Neural cell (in vitro differentiated cells): ENCODE measurements around the gene ERCC4.

Experiments used
- CTCF ChIP-seq: fragments of 450-650 bp; IDR thresholded peaks from 2 replicates; pipeline ENCODE4 v1.5.1; 2014; ENCODE audit warnings: antibody characterized with exemption, mild to moderate bottlenecking, moderate library complexity; ENCODE audit not compliant: poor library complexity, severe bottlenecking
- EP300 ChIP-seq: fragments of 450-650 bp; conservative IDR thresholded peaks from 2 replicates; pipeline ENCODE4 v1.6.1; 2014; ENCODE audit warnings: antibody characterized with exemption, mild to moderate bottlenecking, moderate library complexity; ENCODE audit not compliant: poor library complexity, severe bottlenecking
- EZH2 ChIP-seq: fragments of 200-600, 300-800 bp; shearing (Covaris generic), sonication (generic); IDR thresholded peaks from 2 replicates; pipeline ENCODE4 v1.6.1; 2014; ENCODE audit warnings: antibody characterized with exemption, low read length, borderline replicate concordance, mild to moderate bottlenecking; ENCODE audit not compliant: insufficient read depth, poor library complexity, severe bottlenecking
- MXI1 ChIP-seq: fragments of 450-650 bp; conservative IDR thresholded peaks from 2 replicates; pipeline ENCODE4 v1.6.1; 2014; ENCODE audit warnings: antibody characterized with exemption, mild to moderate bottlenecking; ENCODE audit not compliant: poor library complexity, severe bottlenecking
- POLR2AphosphoS5 ChIP-seq: IDR thresholded peaks from 2 replicates; pipeline ENCODE4 v1.6.1; 2012
- RAD21 ChIP-seq: fragments of 450-650 bp; conservative IDR thresholded peaks from 2 replicates; pipeline ENCODE4 v1.6.1; 2014; ENCODE audit warnings: antibody characterized with exemption, mild to moderate bottlenecking, moderate library complexity
- TAF1 ChIP-seq: IDR thresholded peaks from 2 replicates; pipeline ENCODE4 v1.6.1; 2012; ENCODE audit warnings: low read depth
- TF ChIP-seq, protein P1 (sequence below): IDR thresholded peaks from 2 replicates; pipeline ENCODE4 v1.6.1; 2012; ENCODE audit warnings: borderline replicate concordance

GRCh38 chr16:13911871-13912270 is 8.1 kb upstream of the ERCC4 start:
- TF ChIP-seq, protein P1, sequence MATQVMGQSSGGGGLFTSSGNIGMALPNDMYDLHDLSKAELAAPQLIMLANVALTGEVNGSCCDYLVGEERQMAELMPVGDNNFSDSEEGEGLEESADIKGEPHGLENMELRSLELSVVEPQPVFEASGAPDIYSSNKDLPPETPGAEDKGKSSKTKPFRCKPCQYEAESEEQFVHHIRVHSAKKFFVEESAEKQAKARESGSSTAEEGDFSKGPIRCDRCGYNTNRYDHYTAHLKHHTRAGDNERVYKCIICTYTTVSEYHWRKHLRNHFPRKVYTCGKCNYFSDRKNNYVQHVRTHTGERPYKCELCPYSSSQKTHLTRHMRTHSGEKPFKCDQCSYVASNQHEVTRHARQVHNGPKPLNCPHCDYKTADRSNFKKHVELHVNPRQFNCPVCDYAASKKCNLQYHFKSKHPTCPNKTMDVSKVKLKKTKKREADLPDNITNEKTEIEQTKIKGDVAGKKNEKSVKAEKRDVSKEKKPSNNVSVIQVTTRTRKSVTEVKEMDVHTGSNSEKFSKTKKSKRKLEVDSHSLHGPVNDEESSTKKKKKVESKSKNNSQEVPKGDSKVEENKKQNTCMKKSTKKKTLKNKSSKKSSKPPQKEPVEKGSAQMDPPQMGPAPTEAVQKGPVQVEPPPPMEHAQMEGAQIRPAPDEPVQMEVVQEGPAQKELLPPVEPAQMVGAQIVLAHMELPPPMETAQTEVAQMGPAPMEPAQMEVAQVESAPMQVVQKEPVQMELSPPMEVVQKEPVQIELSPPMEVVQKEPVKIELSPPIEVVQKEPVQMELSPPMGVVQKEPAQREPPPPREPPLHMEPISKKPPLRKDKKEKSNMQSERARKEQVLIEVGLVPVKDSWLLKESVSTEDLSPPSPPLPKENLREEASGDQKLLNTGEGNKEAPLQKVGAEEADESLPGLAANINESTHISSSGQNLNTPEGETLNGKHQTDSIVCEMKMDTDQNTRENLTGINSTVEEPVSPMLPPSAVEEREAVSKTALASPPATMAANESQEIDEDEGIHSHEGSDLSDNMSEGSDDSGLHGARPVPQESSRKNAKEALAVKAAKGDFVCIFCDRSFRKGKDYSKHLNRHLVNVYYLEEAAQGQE = no peak
- no peak for TF ChIP-seq CTCF
- TF ChIP-seq RAD21 = no peak
- no peak for TF ChIP-seq POLR2AphosphoS5
- TF ChIP-seq MXI1 = no peak
- TF ChIP-seq EP300 = no peak
- TF ChIP-seq EZH2 = no peak
- no peak for TF ChIP-seq TAF1
